Measurements from ENCODE around the gene TYMS. TPM values are rescaled to one million over a fixed set of nuclear protein-coding genes. Genes with fewer than 3 reads are reported as not detected.

Gene TYMS
- total and polyA plus RNA-seq, 10 of the 15 experiments (the other 5 are each of a cell fraction or from before 2014, with no cell fraction given) = 34.8 to 524 (median 219) TPM

- TF ChIP-seq KAT2A (conservative IDR thresholded peaks at IDR 0.05; ENCODE audit: control insufficient read depth, low read depth, low read length) (no peak), HDAC2 (IDR thresholded peaks at IDR 0.05) (no peak), TCF12 (IDR thresholded peaks at IDR 0.05; ENCODE audit: low read depth, low read length) (no peak), GATAD2B (conservative IDR thresholded peaks at IDR 0.05; ENCODE audit: low read depth) (0 out of 2 replicates have a peak, but pooled peaks have one; percentile 17), SREBF1 (IDR thresholded peaks at IDR 0.05; ENCODE audit: low read length) (peak; percentile 89), PRDM15 (CRISPR knock-in tag; IDR thresholded peaks at IDR 0.05) (no peak), TCF3 (IDR thresholded peaks at IDR 0.05; ENCODE audit: borderline replicate concordance, insufficient read depth, low read depth, low read length) (no peak), SMAD5 (IDR thresholded peaks at IDR 0.05; ENCODE audit: low read depth) (no peak), MYB (IDR thresholded peaks at IDR 0.05; ENCODE audit: borderline replicate concordance, low read depth, low read length) (no peak), POLR2AphosphoS2 (IDR thresholded peaks at IDR 0.05; ENCODE audit: low read depth, low read length) (no peak), KLF5 (IDR thresholded peaks at IDR 0.05; ENCODE audit: partially characterized antibody) (no peak), FOXK2 (IDR thresholded peaks at IDR 0.05) (no peak), BMI1 (IDR thresholded peaks at IDR 0.05; ENCODE audit: borderline replicate concordance) (peak; percentile 59; the same call in 1 of the 2 replicates), YY1 (IDR thresholded peaks at IDR 0.05; ENCODE audit: low read depth, low read length) (0 out of 2 replicates have a peak, but pooled peaks have one; percentile 16), CBX3 (IDR thresholded peaks at IDR 0.05; ENCODE audit: borderline replicate concordance, low read depth) (no peak), JUND (IDR thresholded peaks at IDR 0.05; ENCODE audit: low read depth, low read length) (no peak), FOXM1 (IDR thresholded peaks at IDR 0.05; ENCODE audit: low read depth, low read length) (0 out of 2 replicates have a peak, but pooled peaks have one; percentile 58), EGR1 (IDR thresholded peaks at IDR 0.05; ENCODE audit: borderline replicate concordance in 1 of 2, low read depth in 2 of 2, low read length in 2 of 2) (no peak), BHLHE40 (IDR thresholded peaks at IDR 0.05; ENCODE audit: borderline replicate concordance in 1 of 2, low read depth in 2 of 2, low read length in 1 of 2) (no peak; a peak in 1 of 4 replicates), IRF3 (IDR thresholded peaks at IDR 0.05) (no peak), CTCF (IDR thresholded peaks at IDR 0.05 in 2 of 3, conservative IDR thresholded peaks at IDR 0.05 in 1 of 3; ENCODE audit: control insufficient read depth in 2 of 3, extremely low read depth in 1 of 3, insufficient read depth in 1 of 3, low read depth in 3 of 3, low read length in 3 of 3) (no peak), SUPT20H (IDR thresholded peaks at IDR 0.05; ENCODE audit: borderline replicate concordance, control insufficient read depth, low read depth, low read length) (no peak), SPI1 (IDR thresholded peaks at IDR 0.05; ENCODE audit: borderline replicate concordance, insufficient read depth, low read depth, low read length) (peak; percentile 96), FOS (IDR thresholded peaks at IDR 0.05; ENCODE audit: borderline replicate concordance, extremely low read depth, insufficient read length) (no peak), BACH1 (IDR thresholded peaks at IDR 0.05; ENCODE audit: borderline replicate concordance) (0 out of 2 replicates have a peak, but pooled peaks have one; percentile 30)
Observed at GRCh38 chr18:650428-650858, 7.0 kb upstream of the TYMS start (continued).

Measured in GM12878 (cell line).